ENCODE results near the gene DGKE.

The DGKE gene

GRCh38 chr17:56806949-56807348, 27.0 kb upstream of the DGKE start:
- Histone ChIP-seq H3K4me3 (no peak overlapping the region), H3K27ac (no peak overlapping the region)
- TF ChIP-seq CTCF (IDR thresholded peaks at IDR 0.05), result no peak
- DNase-seq (ENCODE audit: low spot score), result no peak

GRCh38 chr17:56807723-56808122, 26.2 kb upstream of the DGKE start:
- Histone ChIP-seq H3K27ac (no peak overlapping the region), H3K4me3 (no peak overlapping the region)
- DNase-seq (ENCODE audit: low spot score), result no peak
- no peak for TF ChIP-seq CTCF (IDR thresholded peaks at IDR 0.05)

- no peak overlapping the region for H3K27ac ChIP-seq
- no peak overlapping the region for H3K4me3 ChIP-seq
- DNase-seq (ENCODE audit: low spot score), result no peak
- no peak for TF ChIP-seq CTCF (IDR thresholded peaks at IDR 0.05)
Observed at GRCh38 chr17:56808503-56808902, 25.4 kb upstream of the DGKE start.

GRCh38 chr17:56809106-56809819, 24.7 kb upstream of the DGKE start:
- DNase-seq (ENCODE audit: low spot score), result no peak
- TF ChIP-seq CTCF (IDR thresholded peaks at IDR 0.05), result no peak
- Histone ChIP-seq H3K4me3 (no peak overlapping the region), H3K27ac (no peak overlapping the region)

GRCh38 chr17:56809820-56810179, 24.2 kb upstream of the DGKE start:
- no peak overlapping the region for H3K4me3 ChIP-seq
- no peak for DNase-seq (ENCODE audit: low spot score)
- TF ChIP-seq CTCF (IDR thresholded peaks at IDR 0.05), result no peak
- no peak overlapping the region for H3K27ac ChIP-seq

- no peak overlapping the region for H3K4me3 ChIP-seq
- no peak overlapping the region for H3K27ac ChIP-seq
- DNase-seq (ENCODE audit: low spot score), result no peak
- TF ChIP-seq CTCF (IDR thresholded peaks at IDR 0.05), result no peak
Observed at GRCh38 chr17:56810343-56810742, 23.6 kb upstream of the DGKE start.
